Astrocyte of the spinal cord (primary cell): Measurements from ENCODE around the gene SPANXN5.
"Not testable (repeated sequence)": the region's sequence is repeated elsewhere in the genome, so short reads cannot be mapped to it uniquely, and the experiment has no call there.

ENCODE experiments used
- DNase-seq: peaks from one replicate; pipeline ENCODE4 v3.0.0; 2011; ENCODE audit warnings: low read depth, low spot score
- H3K4me3 ChIP-seq: 2 replicates; pipeline ENCODE4 v1.5.1; 2011; ENCODE audit warnings: low read depth, mild to moderate bottlenecking, low read length, moderate library complexity
- in situ Hi-C: cut with HindIII; loops from 2 replicates; pipeline ENCODE4 v1.10.0; 2017; ENCODE audit warnings: low sequenced_read_pairs
- TF ChIP-seq, protein P1 (sequence below): IDR thresholded peaks from 2 replicates; pipeline ENCODE4 v1.5.1; 2012; ENCODE audit warnings: low read depth, mild to moderate bottlenecking, low read length, inconsistent platforms

Gene SPANXN5, protein sequence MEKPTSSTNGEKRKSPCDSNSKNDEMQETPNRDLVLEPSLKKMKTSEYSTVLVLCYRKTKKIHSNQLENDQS

DNA sequence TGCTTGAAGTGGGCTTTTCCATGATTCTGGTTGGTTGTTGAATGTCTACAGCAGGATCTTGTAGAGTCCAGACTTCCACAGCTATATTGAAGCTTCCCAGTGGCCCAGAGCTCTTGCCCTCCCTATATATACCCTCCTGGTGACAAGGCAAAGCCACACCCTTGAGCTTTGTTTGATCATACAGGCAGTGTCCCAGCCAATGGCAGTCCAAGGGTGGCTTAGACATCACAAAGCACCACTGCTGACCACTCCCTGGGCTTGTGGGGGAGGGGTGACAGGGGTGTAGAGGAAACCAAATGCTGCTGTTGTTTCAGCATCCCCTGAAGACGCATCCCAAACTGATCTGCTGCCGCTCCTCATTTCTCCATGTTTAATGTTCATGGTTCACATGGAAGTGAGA, at the start of gene SPANXN5:
Gene SPANXN5 (minus strand): TSS at position 101 of the 400 bp plus-strand sequence. CDS start 79 bp downstream, at position 22.
- DNase-seq, in situ Hi-C loops: not testable (repeated sequence)

DNA sequence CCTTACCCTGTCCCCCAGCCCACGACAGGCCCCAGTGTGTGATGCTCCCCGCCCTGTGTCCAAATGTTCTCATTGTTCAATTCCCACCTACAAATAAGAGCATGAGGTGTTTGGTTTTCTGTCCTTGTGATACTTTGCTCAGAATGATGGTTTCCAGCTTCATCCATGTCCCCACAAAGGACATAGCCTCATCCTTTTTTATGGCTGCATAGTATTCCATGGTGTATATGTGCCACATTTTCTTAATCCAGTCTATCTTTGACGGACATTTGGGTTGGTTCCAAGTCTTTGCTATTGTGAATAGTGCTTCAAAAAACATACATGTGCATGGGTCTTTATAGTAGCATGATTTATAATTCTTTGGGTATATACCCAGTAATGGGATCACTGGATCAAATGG, 46.4 kb upstream of the SPANXN5 start:
- in situ Hi-C loops, DNase-seq, H3K4me3 ChIP-seq: not testable (repeated sequence)

More for the DNA sequence above, at the start of gene SPANXN5:
- not testable (repeated sequence) for H3K4me3 ChIP-seq

DNA sequence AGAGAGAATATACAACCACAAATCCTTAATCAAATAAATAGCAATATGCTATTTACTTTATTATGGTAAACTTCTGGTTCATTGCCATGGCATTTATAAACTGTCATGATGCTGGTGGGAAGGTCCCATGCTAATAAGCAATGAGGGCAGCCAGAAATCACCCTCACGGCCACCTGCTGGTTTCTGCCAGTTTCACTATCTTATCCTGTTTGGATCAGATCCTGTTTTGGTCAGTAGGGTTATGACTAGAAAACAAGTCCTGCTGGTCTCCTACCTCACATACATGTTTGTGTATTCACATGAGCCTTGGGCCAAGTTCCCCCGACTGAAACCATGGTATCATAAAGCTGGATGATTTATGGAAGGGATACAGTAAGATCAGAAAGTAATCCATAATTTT, 41.9 kb upstream of the SPANXN5 start:
- in situ Hi-C loops, result no loop called here
- TF ChIP-seq, protein P1, sequence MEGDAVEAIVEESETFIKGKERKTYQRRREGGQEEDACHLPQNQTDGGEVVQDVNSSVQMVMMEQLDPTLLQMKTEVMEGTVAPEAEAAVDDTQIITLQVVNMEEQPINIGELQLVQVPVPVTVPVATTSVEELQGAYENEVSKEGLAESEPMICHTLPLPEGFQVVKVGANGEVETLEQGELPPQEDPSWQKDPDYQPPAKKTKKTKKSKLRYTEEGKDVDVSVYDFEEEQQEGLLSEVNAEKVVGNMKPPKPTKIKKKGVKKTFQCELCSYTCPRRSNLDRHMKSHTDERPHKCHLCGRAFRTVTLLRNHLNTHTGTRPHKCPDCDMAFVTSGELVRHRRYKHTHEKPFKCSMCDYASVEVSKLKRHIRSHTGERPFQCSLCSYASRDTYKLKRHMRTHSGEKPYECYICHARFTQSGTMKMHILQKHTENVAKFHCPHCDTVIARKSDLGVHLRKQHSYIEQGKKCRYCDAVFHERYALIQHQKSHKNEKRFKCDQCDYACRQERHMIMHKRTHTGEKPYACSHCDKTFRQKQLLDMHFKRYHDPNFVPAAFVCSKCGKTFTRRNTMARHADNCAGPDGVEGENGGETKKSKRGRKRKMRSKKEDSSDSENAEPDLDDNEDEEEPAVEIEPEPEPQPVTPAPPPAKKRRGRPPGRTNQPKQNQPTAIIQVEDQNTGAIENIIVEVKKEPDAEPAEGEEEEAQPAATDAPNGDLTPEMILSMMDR, result no peak
- no peak for DNase-seq
- H3K4me3 ChIP-seq, result no peak overlapping the region

DNA sequence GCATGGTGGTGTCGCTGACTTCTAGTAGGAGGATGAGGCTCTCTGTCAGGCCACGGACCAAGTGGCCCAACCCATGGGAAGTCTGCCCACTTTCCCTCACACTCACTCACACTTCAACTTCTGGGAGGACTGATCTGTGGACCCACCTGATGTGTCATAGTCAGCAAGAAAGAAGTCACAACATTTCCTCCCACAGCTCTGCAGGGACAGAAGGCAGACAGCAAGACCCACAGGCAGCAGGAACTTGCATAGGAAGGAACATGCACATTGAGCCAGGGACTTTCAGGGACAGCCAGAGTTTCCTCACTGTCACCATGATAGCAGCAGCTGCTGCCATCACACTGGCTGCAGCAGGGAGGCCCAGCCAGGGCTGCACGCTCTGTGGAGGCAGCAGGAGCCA, 33.3 kb upstream of the SPANXN5 start:
- DNase-seq, result no peak
- TF ChIP-seq, protein P1, result no peak
- no peak overlapping the region for H3K4me3 ChIP-seq
- in situ Hi-C loops, result no loop called here

DNA sequence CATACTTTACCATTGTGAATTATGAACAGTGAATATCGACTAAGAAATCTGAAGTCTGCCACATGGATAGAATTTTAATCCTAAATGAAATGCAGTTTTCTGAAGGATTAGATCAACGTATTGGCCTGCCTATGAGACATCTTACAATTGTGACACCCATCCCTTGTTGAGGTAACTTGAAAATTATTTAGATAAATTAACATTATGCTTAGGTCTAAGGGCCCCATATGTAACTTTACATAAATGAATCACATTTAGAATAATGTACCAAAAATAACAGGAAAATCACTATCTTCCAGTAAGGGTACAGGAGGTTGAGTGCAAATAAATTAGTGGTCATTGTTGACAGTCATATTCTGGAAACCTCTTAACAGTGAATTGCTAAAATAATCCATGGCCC, 27.4 kb upstream of the SPANXN5 start:
- in situ Hi-C loops, result no loop called here
- DNase-seq, result no peak
- H3K4me3 ChIP-seq, result no peak overlapping the region
- TF ChIP-seq, protein P1, result no peak

DNA sequence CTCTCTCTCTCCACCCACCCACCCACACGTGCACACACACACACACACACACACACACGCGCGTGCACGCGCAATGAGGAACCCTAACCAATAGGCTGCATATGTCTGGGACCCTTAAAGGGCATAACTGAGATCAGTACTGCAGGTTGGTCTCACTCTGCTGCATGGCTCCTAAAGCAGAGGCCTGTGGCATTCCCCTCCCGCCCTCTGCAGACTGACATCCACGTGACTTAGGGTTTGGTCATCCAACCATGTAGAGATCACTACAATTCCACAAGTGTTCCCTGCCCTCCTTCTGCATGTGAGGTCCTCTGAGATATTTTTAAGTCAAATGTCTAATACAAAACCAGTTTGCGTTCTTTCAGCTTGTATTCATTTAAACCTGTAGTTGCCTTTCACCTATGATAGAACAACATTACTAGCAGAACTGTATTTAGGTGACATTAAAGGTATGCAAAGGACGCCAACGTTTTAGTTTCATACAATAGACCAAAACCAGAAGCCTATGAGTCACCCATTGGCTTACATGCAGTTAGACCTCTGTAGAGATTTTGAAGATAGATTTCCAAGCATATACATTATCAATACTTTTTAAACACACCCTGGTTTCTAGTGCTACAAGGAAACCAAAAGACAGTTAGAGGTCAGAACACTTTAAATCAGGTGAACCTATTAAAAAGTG, 24.0 kb upstream of the SPANXN5 start:
- no peak overlapping the region for H3K4me3 ChIP-seq
- DNase-seq, result no peak
- in situ Hi-C loops, result no loop called here
- TF ChIP-seq, protein P1, result no peak

DNA sequence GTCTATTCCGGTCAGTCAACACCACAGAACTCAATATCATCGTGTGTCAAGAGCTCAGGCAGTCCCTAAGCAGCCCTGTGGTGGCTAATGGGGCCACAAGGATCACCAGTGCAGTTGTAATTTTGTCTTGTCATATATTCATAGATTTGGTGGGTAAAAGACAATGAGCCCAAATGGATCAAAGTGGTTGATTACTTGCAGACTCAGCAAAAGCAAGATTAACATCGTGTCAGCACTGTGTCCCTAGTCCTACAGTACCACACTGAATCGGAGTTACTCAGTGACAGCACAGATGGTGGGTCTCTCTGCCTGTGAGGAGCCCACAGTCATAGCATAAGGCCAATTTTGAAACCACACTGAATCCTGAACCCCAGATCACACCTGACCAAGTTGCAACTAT, 22.6 kb upstream of the SPANXN5 start:
- no peak for DNase-seq
- in situ Hi-C loops, result no loop called here
- H3K4me3 ChIP-seq, result no peak overlapping the region
- TF ChIP-seq, protein P1, result no peak
